ENCODE data around the gene PSMD11. TPM values are rescaled to one million over a fixed set of nuclear protein-coding genes. Genes with fewer than 3 reads are reported as not detected.

The PSMD11 gene
- 169 and 175 TPM in 2 replicates for total RNA-seq (2021)
- long read RNA-seq, full-length matches to known transcripts = 2,021 of 2,086 reads
- long read RNA-seq, partial matches to known transcripts = 10 of 2,086 reads
- long read RNA-seq, other reads (novel, unspliced or antisense) = 55 of 2,086 reads

DNA sequence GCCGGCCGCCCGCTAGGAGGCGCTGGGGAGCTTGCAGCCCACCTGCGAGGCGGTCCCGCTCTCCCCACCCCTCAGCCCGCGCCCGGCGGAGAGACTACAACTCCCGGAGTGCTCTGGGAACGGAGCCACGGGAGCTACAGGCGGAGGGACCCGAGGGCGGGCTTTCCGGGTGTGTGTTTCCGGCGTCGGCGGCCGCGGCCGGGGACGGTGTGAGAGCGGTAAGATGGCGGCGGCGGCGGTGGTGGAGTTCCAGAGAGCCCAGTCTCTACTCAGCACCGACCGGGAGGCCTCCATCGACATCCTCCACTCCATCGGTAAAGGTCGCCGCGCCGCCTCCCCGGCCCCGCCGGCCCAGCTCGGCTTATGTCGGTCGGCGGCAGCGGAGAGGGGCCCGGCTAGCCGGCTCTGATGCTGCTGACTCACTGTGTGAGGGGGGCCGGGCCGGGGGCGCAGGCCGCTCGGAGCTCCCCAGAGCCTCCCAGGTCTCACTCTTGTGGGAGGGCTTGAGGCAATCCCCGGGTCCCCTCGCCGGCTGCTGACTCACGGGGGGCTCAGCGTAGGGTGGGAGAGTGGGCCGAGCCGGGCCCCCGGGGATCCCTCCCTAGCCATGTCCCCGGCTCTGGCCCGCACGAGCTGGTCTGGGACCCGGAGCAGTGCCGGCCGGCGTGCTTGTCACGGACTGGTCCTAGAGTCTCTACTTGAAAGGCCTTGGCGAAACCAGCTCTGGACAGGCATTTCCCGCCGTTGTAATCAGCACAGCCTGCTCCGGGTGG is at the start of gene PSMD11:
TSS of gene PSMD11 (plus strand) at position 210 of the 773 bp plus-strand sequence. CDS start at position 224, 14 bp downstream.
- no peak within 1 kb of the TSS for H4K8ac ChIP-seq (replicated peaks; ENCODE audit: insufficient read length, low read depth, low read length)
- peaks cover 17 to 31% (median 29%) of the 10 kb centered on the region in 3 experiments for H3K36me3 Mint-ChIP-seq (ENCODE audit: insufficient read depth in 1 of 3, low read depth in 3 of 3)
- peak within 1 kb of the TSS; percentile 95 for H3K9ac ChIP-seq (ENCODE audit: extremely low read depth, insufficient read length, low read length)
- peak within 1 kb of the TSS; percentile 93 for H3K18ac ChIP-seq (ENCODE audit: insufficient read length, low read depth, low read length)
- peak; percentile 100 for DNase-seq
- no peak within 1 kb of the TSS; the same call in 1 of the 2 replicates for H3K4ac ChIP-seq (ENCODE audit: low read depth, low read length)
- H3K23me2 ChIP-seq (ENCODE audit: insufficient read length, low read depth, low read length, poor library complexity, severe bottlenecking) = peaks cover 16% of the 10 kb centered on the region
- H2BK120ac ChIP-seq (ENCODE audit: low read depth, low read length, poor library complexity, severe bottlenecking) = no peak within 1 kb of the TSS
- H3K79me1 ChIP-seq (ENCODE audit: insufficient read depth, low read depth, low read length, poor library complexity, severe bottlenecking) = no peaks in the 10 kb centered on the region
- peaks cover 22% of the 10 kb centered on the region for H3K79me2 ChIP-seq (ENCODE audit: insufficient read depth, low read length)
- no peaks in the 10 kb centered on the region; the same call in 1 of the 2 replicates for H3K27me3 ChIP-seq (ENCODE audit: insufficient read depth, low read length)
- no peak within 1 kb of the TSS for H3K23ac ChIP-seq (ENCODE audit: insufficient read length, low read depth, low read length)
- peak within 1 kb of the TSS; percentile 99 for H3K14ac ChIP-seq (ENCODE audit: insufficient read depth, low read length)
- H2AFZ ChIP-seq (ENCODE audit: low read length) = peak within 1 kb of the TSS; percentile 81
- peak within 1 kb of the TSS; percentile 97 for H3K4me2 ChIP-seq (ENCODE audit: insufficient read depth, insufficient read length, low read length)
- no peak within 1 kb of the TSS for H3T11ph ChIP-seq (ENCODE audit: low read length)
- H3K56ac ChIP-seq (ENCODE audit: insufficient read length, low read depth, low read length) = no peak within 1 kb of the TSS
- no peaks in the 10 kb centered on the region for H3K9me3 ChIP-seq (ENCODE audit: control insufficient read depth, low read depth, low read length)
- H4K91ac ChIP-seq (ENCODE audit: insufficient read length, low read depth, low read length) = no peak within 1 kb of the TSS
- H4K20me1 ChIP-seq (ENCODE audit: control insufficient read depth, insufficient read depth, insufficient read length) = no peaks in the 10 kb centered on the region
- peaks cover 30% of the 10 kb centered on the region for H3K27me3 Mint-ChIP-seq (ENCODE audit: low read depth)
- H3K4me1 Mint-ChIP-seq = peaks cover 20 to 23% of the 10 kb centered on the region in 2 experiments
- WGBS (ENCODE audit: extremely low coverage, insufficient read length, low lambda C conversion rate) = no CpG with 5 or more reads among the region's 74 CpGs
- peak within 1 kb of the TSS; percentile 34 to 94 (median 76); a peak in 6 of 7 replicates for H3K27ac Mint-ChIP-seq
- no peak within 1 kb of the TSS for H2BK12ac ChIP-seq (ENCODE audit: insufficient read length, low read depth, low read length)
- H2BK5ac ChIP-seq (ENCODE audit: insufficient read length, low read length) = no peak within 1 kb of the TSS
- H2AK5ac ChIP-seq (ENCODE audit: insufficient read length, low read length) = no peak within 1 kb of the TSS
- no peak within 1 kb of the TSS; the same call in 1 of the 2 replicates for H2BK15ac ChIP-seq (ENCODE audit: low read depth, low read length)
- H3K27ac ChIP-seq (ENCODE audit: insufficient read length, low read depth, low read length) = no peak within 1 kb of the TSS
- no peaks in the 10 kb centered on the region for H3K4me1 ChIP-seq (ENCODE audit: insufficient read depth, low read length)
- H2BK20ac ChIP-seq (ENCODE audit: low read depth, low read length, poor library complexity, severe bottlenecking) = no peak within 1 kb of the TSS
- peaks cover 8 to 16% of the 10 kb centered on the region in 2 experiments; a peak in 4 of 5 replicates for H3K9me3 Mint-ChIP-seq
- TF ChIP-seq, protein P1, sequence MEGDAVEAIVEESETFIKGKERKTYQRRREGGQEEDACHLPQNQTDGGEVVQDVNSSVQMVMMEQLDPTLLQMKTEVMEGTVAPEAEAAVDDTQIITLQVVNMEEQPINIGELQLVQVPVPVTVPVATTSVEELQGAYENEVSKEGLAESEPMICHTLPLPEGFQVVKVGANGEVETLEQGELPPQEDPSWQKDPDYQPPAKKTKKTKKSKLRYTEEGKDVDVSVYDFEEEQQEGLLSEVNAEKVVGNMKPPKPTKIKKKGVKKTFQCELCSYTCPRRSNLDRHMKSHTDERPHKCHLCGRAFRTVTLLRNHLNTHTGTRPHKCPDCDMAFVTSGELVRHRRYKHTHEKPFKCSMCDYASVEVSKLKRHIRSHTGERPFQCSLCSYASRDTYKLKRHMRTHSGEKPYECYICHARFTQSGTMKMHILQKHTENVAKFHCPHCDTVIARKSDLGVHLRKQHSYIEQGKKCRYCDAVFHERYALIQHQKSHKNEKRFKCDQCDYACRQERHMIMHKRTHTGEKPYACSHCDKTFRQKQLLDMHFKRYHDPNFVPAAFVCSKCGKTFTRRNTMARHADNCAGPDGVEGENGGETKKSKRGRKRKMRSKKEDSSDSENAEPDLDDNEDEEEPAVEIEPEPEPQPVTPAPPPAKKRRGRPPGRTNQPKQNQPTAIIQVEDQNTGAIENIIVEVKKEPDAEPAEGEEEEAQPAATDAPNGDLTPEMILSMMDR (conservative IDR thresholded peaks at IDR 0.05) = peak; percentile 99
- H4K5ac ChIP-seq (ENCODE audit: insufficient read length, low read depth, low read length) = no peak within 1 kb of the TSS
- peak within 1 kb of the TSS; percentile 94 to 95 for H3K4me3 Mint-ChIP-seq
